ENCODE measurements around the gene NECTIN1.

Gene NECTIN1

DNA sequence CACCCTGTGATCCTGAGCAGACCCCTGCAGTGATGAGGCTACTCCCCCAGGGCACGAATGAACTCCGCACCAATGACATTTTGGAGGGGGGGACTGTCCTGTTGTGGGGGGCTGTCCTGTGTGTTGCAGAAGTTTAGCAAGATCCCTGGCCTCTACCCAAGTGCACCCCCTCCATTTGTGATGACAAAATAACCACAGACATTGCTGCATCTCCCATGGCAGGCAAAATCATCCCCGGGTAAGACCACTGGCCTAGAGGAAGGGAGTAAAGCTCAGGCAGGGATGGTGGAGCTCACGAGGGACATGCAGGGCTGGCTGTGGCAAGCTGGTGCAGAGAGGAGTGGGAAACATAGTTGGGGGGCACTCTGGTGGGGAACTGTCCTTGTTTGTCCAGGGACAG is 40.6 kb downstream of the NECTIN1 start:
- no peak for DNase-seq (ENCODE audit: extremely low read depth, low read depth)
- TF ChIP-seq CTCF (IDR thresholded peaks at IDR 0.05; ENCODE audit: low read depth, low read length, missing control alignments): no peak
- H3K4me3 ChIP-seq (replicated peaks; ENCODE audit: low read depth, low read length): no peak overlapping the region

DNA sequence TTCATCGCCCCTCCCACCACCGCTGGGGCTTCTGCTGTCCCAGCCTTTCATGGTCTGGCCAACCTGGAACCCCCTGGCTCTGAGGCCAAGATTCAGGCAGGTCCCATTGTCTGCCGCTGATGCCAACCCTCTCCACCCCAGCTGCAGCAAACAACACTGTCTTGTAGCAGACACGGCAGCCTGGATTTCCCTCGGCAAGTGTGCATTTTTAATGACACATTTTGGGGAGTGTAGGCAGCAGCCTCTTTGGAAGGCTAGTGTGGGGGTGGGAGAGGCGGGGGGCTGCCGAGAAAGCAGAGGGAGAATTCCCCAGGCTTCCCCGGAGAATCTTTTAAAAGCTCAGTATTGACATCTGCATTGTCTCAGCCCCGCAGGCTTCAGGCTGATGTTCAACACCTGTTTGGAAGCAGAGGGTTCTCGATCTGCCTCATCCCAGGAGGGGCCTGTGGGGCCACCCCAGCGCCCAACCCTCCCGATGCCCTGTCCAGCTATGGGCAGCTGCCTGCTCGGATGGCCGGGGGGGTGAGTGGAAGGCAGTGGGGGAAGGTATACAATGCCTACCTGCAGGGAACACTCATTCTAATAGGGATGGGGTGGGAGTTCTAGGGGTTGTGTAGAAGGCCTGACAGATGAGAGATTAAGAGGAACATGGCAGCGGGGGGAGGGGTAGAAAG is 41.5 kb downstream of the NECTIN1 start:
- TF ChIP-seq CTCF (IDR thresholded peaks at IDR 0.05; ENCODE audit: low read depth, low read length, missing control alignments): no peak
- no peak overlapping the region for H3K4me3 ChIP-seq (replicated peaks; ENCODE audit: low read depth, low read length)
- no peak for DNase-seq (ENCODE audit: extremely low read depth, low read depth)

- DNase-seq (ENCODE audit: extremely low read depth, low read depth): no peak
- no peak overlapping the region for H3K4me3 ChIP-seq (replicated peaks; ENCODE audit: low read depth, low read length)
- no peak for TF ChIP-seq CTCF (IDR thresholded peaks at IDR 0.05; ENCODE audit: low read depth, low read length, missing control alignments)
Measured at GRCh38 chr11:119686177-119686882, 42.7 kb downstream of the NECTIN1 start.

- no peak for TF ChIP-seq CTCF (IDR thresholded peaks at IDR 0.05; ENCODE audit: low read depth, low read length, missing control alignments)
- DNase-seq (ENCODE audit: extremely low read depth, low read depth): no peak
- H3K4me3 ChIP-seq (replicated peaks; ENCODE audit: low read depth, low read length): no peak overlapping the region
Measured at GRCh38 chr11:119685111-119685746, 43.8 kb downstream of the NECTIN1 start.

DNA sequence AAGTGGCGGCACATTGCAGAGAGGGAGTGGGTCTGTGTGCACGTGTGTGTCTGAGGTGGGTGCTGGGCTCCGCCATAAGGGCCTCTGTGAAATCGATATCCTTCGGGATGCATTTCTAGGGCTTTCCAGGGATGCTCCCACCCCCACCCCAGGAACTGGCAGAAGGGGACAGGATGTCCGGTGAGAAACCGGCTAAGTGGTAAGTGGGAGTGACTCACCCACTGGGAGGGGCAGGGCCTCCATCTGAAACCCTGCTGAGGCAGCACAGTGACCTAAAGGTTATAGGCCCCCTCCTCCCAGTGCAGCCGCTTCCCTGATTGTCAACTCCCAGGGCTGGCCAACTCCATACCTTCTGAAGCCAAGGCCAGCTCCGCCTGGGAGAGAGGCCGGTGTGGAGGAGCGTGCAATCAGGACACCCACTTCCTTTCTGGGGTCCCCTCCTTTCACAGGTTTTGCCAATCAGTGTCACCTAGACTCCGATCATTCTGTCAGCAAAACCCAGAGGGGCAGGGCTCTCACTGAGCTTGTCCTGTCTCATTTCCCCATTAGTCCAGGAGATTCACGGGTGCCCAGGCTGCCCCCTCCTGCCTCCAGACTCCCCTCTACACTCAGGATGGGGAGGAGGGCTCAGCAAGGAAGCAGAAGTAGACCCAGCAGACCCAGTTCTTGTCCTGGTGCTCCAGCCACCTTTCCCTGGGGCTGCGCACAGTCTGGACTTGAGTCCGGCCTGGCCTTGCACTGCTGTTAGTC is 44.5 kb downstream of the NECTIN1 start:
- TF ChIP-seq CTCF (IDR thresholded peaks at IDR 0.05; ENCODE audit: low read depth, low read length, missing control alignments): no peak
- peak; percentile 71 for DNase-seq (ENCODE audit: extremely low read depth, low read depth)
- H3K4me3 ChIP-seq (replicated peaks; ENCODE audit: low read depth, low read length): no peak overlapping the region

GRCh38 chr11:119683783-119684182 is 45.2 kb downstream of the NECTIN1 start:
- H3K4me3 ChIP-seq (replicated peaks; ENCODE audit: low read depth, low read length): no peak overlapping the region
- DNase-seq (ENCODE audit: extremely low read depth, low read depth): no peak
- no peak for TF ChIP-seq CTCF (IDR thresholded peaks at IDR 0.05; ENCODE audit: low read depth, low read length, missing control alignments)

Data from HFF-Myc (cell line).